ENCODE measurements around the gene RPS6KA5. TPM values are rescaled to one million over a fixed set of nuclear protein-coding genes. Genes with fewer than 3 reads are reported as not detected.

Gene RPS6KA5
- total RNA-seq, 1 experiment from 2014 or later = 24.2 TPM

DNA sequence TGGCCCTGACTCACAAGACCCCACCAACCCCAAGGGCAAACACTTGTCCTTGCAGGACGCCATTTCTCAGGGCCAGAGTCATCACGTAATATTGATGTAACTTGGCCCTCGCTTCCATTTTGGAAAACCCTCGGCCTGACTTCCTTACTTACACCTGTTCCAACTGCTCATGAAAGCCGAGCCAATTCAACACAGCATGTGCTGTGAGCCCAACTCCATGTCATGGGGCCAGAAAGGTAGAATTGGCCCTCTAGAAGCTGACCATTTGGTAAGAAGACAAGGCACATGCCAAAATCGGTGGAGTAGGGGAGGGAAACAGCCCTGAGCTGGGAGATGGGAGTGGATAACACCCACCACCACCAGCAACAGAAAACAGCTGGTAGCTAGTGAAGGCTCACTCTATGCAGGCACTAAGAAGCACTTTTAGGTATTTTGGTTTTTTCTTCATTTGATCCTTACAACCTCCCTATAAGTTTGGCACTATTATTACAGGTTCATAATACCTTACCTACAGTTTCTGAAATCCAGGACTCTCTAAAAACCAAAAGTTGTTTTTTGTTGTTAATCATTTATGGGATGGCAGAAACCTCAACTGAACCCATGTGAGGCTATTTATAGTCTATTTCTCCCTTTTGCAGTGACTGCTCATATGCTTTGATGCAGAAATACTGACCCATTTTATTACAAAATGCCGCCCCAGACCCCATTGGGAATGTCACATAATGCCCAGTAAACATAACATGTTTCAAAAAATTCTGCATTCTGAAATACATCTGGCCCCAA, 250.7 kb downstream of the RPS6KA5 start (continued):
- no peak for TF ChIP-seq SRF (IDR thresholded peaks at IDR 0.05; ENCODE audit: low read depth)

DNA sequence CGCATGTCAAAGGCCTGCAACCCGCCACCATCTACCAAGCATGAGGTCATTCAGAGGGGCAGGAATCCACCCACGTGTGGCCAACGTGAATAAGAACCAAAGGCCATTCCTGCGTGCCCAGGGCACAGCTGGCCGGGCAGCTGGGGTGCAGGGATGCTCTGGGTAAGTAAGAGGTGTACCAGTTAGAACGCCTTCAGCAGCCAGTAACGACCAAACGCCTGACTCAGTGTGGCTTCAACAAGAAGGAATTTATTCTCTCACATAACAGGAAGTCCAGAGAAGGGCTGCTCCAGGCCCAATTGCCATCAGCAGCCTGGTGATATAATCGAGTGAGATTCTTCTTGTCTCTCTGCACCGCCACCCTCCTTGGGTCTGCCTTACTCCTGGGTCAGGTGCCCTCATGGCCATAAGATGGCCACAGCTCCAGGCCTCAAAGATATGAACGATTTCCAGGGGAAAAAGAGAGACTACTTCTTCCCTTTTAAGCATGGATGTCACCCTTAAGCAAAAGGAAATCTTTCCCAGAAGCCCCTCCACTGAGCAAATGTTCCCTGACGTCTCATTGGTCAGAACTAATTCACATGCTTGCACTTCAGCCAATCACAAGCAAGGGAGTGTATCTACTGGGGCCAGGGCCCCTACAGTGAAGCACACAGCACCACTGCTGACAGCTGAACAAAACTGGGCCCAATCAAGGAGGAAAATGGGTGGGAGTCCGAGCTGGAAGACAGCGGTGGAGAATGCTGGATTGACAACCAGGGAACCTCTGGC, 251.5 kb downstream of the RPS6KA5 start:
- ChIA-PET RAD21 (ENCODE audit: low non-redundant PET in 1 of 2, low total read pairs in 2 of 2, uncharacterized antibody in 2 of 2, unreplicated experiment in 2 of 2) (no interaction called here), CTCF (no interaction called here)
- no peak for ATAC-seq
- TF ChIP-seq CBX3 (IDR thresholded peaks at IDR 0.05; ENCODE audit: low read depth) (no peak), ZNF274 (IDR thresholded peaks at IDR 0.05; ENCODE audit: low read depth, low read length) (no peak), RAD21 (IDR thresholded peaks at IDR 0.05; ENCODE audit: low read depth) (no peak), SRF (IDR thresholded peaks at IDR 0.05; ENCODE audit: low read depth) (no peak), YY1 (IDR thresholded peaks at IDR 0.05; ENCODE audit: extremely low read depth, insufficient replicate concordance, low read depth, low read length) (no peak), SIN3A (IDR thresholded peaks at IDR 0.05; ENCODE audit: low read depth) (no peak), ZFX (IDR thresholded peaks at IDR 0.05) (no peak), SP1 (IDR thresholded peaks at IDR 0.05; ENCODE audit: low read depth) (no peak), EZH2 (IDR thresholded peaks at IDR 0.05) (no peak), POLR2AphosphoS5 (IDR thresholded peaks at IDR 0.05; ENCODE audit: low read depth, low read length) (no peak), JUND (IDR thresholded peaks at IDR 0.05) (no peak), EZH2phosphoT487 (IDR thresholded peaks at IDR 0.05; ENCODE audit: borderline replicate concordance) (no peak), ELF1 (IDR thresholded peaks at IDR 0.05; ENCODE audit: borderline replicate concordance, low read depth) (no peak), FOSL1 (IDR thresholded peaks at IDR 0.05; ENCODE audit: low read depth) (no peak), TCF7L2 (IDR thresholded peaks at IDR 0.05; ENCODE audit: borderline replicate concordance, extremely low read depth, insufficient read depth, insufficient read length) (no peak)
- TF ChIP-seq, protein P1, sequence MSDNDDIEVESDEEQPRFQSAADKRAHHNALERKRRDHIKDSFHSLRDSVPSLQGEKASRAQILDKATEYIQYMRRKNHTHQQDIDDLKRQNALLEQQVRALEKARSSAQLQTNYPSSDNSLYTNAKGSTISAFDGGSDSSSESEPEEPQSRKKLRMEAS (IDR thresholded peaks at IDR 0.05) = no peak
- TF ChIP-seq, protein P2, sequence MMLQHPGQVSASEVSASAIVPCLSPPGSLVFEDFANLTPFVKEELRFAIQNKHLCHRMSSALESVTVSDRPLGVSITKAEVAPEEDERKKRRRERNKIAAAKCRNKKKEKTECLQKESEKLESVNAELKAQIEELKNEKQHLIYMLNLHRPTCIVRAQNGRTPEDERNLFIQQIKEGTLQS (IDR thresholded peaks at IDR 0.05) = no peak
- TF ChIP-seq, protein P3, sequence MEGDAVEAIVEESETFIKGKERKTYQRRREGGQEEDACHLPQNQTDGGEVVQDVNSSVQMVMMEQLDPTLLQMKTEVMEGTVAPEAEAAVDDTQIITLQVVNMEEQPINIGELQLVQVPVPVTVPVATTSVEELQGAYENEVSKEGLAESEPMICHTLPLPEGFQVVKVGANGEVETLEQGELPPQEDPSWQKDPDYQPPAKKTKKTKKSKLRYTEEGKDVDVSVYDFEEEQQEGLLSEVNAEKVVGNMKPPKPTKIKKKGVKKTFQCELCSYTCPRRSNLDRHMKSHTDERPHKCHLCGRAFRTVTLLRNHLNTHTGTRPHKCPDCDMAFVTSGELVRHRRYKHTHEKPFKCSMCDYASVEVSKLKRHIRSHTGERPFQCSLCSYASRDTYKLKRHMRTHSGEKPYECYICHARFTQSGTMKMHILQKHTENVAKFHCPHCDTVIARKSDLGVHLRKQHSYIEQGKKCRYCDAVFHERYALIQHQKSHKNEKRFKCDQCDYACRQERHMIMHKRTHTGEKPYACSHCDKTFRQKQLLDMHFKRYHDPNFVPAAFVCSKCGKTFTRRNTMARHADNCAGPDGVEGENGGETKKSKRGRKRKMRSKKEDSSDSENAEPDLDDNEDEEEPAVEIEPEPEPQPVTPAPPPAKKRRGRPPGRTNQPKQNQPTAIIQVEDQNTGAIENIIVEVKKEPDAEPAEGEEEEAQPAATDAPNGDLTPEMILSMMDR (IDR thresholded peaks at IDR 0.05 in 2 of 3, conservative IDR thresholded peaks at IDR 0.05 in 1 of 3; ENCODE audit: borderline replicate concordance in 1 of 3, insufficient read depth in 1 of 3, low read depth in 2 of 3, low read length in 2 of 3) = no peak
- TF ChIP-seq, protein P4, sequence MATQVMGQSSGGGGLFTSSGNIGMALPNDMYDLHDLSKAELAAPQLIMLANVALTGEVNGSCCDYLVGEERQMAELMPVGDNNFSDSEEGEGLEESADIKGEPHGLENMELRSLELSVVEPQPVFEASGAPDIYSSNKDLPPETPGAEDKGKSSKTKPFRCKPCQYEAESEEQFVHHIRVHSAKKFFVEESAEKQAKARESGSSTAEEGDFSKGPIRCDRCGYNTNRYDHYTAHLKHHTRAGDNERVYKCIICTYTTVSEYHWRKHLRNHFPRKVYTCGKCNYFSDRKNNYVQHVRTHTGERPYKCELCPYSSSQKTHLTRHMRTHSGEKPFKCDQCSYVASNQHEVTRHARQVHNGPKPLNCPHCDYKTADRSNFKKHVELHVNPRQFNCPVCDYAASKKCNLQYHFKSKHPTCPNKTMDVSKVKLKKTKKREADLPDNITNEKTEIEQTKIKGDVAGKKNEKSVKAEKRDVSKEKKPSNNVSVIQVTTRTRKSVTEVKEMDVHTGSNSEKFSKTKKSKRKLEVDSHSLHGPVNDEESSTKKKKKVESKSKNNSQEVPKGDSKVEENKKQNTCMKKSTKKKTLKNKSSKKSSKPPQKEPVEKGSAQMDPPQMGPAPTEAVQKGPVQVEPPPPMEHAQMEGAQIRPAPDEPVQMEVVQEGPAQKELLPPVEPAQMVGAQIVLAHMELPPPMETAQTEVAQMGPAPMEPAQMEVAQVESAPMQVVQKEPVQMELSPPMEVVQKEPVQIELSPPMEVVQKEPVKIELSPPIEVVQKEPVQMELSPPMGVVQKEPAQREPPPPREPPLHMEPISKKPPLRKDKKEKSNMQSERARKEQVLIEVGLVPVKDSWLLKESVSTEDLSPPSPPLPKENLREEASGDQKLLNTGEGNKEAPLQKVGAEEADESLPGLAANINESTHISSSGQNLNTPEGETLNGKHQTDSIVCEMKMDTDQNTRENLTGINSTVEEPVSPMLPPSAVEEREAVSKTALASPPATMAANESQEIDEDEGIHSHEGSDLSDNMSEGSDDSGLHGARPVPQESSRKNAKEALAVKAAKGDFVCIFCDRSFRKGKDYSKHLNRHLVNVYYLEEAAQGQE (IDR thresholded peaks at IDR 0.05; ENCODE audit: low read depth) = no peak

More for the DNA sequence above, 251.5 kb downstream of the RPS6KA5 start:
- H3K9ac ChIP-seq (ENCODE audit: low read length) = no peak overlapping the region
- H3K27me3 ChIP-seq (ENCODE audit: insufficient read depth, low read length) = no peaks in the 10 kb centered on the region
- no peak for DNase-seq (ENCODE audit: low read depth, low spot score)
- no peak overlapping the region for H2AFZ ChIP-seq (ENCODE audit: low read depth, low read length, poor library complexity, severe bottlenecking)
- H3K9me3 ChIP-seq (ENCODE audit: control insufficient read depth in 1 of 2, insufficient read depth in 1 of 2, low read depth in 1 of 2, low read length in 2 of 2) = no peaks in the 10 kb centered on the region
- H3K36me3 ChIP-seq (ENCODE audit: control insufficient read depth in 1 of 2, insufficient read depth in 2 of 2, low read length in 2 of 2) = no peaks in the 10 kb centered on the region
- intact Hi-C loops (cut with micrococcal nuclease) = no loop called here
- no peak overlapping the region for H3K27ac ChIP-seq (ENCODE audit: low read depth, low read length)
- no peak overlapping the region for H3K4me3 ChIP-seq (replicated peaks in 1 of 2; ENCODE audit: low read depth in 1 of 2, low read length in 2 of 2)
- no peak overlapping the region for H3K4me2 ChIP-seq (ENCODE audit: low read length)
- H3K79me2 ChIP-seq (ENCODE audit: insufficient read depth, low read length) = peaks cover 32% of the 10 kb centered on the region; the same call in 1 of the 2 replicates
- no peaks in the 10 kb centered on the region for H3K9me2 ChIP-seq (ENCODE audit: insufficient read depth)
- no peaks in the 10 kb centered on the region for H4K20me1 ChIP-seq (ENCODE audit: insufficient read depth)
- no TSS peak for BruUV-seq (replicated peaks)
- POLR2A ChIA-PET = no interaction called here
- peaks cover 0 to 10% of the 10 kb centered on the region in 2 experiments; a peak in 1 of 4 replicates for H3K4me1 ChIP-seq (ENCODE audit: control insufficient read depth in 1 of 2, insufficient read depth in 2 of 2, low read length in 2 of 2)

Measured in HCT116 (cell line).